Neuronal stem cell (in vitro differentiated cells): ENCODE measurements around the gene ZBED1.
"Not testable (repeated sequence)": the region's sequence is repeated elsewhere in the genome, so short reads cannot be mapped to it uniquely, and the experiment has no call there.

Experiments used
- DNase-seq: peaks from one replicate; pipeline ENCODE4 v3.0.0-alpha.2; 2013; ENCODE audit warnings: low spot score
- H2AFZ ChIP-seq: one replicate; pipeline ENCODE4 v1.6.1; 2013; ENCODE audit warnings: mild to moderate bottlenecking, low read length, inconsistent platforms
- H2AK5ac ChIP-seq: 2 replicates; pipeline ENCODE4 v1.6.1; 2013; ENCODE audit warnings: low read depth, mild to moderate bottlenecking, inconsistent platforms, low read length, moderate library complexity, mixed read lengths
- H2BK120ac ChIP-seq: 2 replicates; pipeline ENCODE4 v1.6.1; 2013; ENCODE audit warnings: low read depth, mild to moderate bottlenecking, inconsistent platforms, low read length, moderate library complexity, mixed read lengths
- H2BK12ac ChIP-seq: one replicate; pipeline ENCODE4 v1.6.1; 2013; ENCODE audit warnings: low read length, inconsistent platforms
- H2BK15ac ChIP-seq: 2 replicates; pipeline ENCODE4 v1.6.1; 2013; ENCODE audit warnings: mild to moderate bottlenecking, low read length, inconsistent platforms, mixed read lengths
- H2BK5ac ChIP-seq: one replicate; pipeline ENCODE4 v1.6.1; 2013; ENCODE audit warnings: inconsistent platforms, mild to moderate bottlenecking, low read length, moderate library complexity
- H3K14ac ChIP-seq: one replicate; pipeline ENCODE4 v1.6.1; 2013; ENCODE audit warnings: low read length, inconsistent platforms
- H3K18ac ChIP-seq: 2 replicates; pipeline ENCODE4 v1.6.1; 2013; ENCODE audit warnings: low read length, inconsistent platforms
- H3K23ac ChIP-seq: 2 replicates; pipeline ENCODE4 v1.6.1; 2013; ENCODE audit warnings: low read depth, mild to moderate bottlenecking, mixed read lengths, low read length, inconsistent platforms; ENCODE audit not compliant: poor library complexity
- H3K27ac ChIP-seq: replicated peaks from 3 replicates; pipeline ENCODE4 v1.5.1; 2013; ENCODE audit warnings: low read length, inconsistent platforms
- H3K27me3 ChIP-seq, 3 experiments: 2 replicates each; pipeline ENCODE4 v1.6.1; 2013; ENCODE audit warnings: low read length in 3 of 3, mild to moderate bottlenecking in 2 of 3, inconsistent platforms in 1 of 3, low read depth in 1 of 3, mixed read lengths in 1 of 3, moderate library complexity in 1 of 3; ENCODE audit not compliant: control insufficient read depth in 3 of 3, insufficient read depth in 3 of 3
- H3K36me3 ChIP-seq, 2 donors: replicated peaks in 1 of 2; 2 replicates each; pipeline ENCODE4 v1.6.1; 2013; ENCODE audit warnings: low read length in 2 of 2; ENCODE audit not compliant: control insufficient read depth in 2 of 2, insufficient read depth in 2 of 2
- H3K4ac ChIP-seq: 2 replicates; pipeline ENCODE4 v1.6.1; 2013; ENCODE audit warnings: inconsistent platforms, mild to moderate bottlenecking, low read length, moderate library complexity
- H3K4me1 ChIP-seq, 2 donors: 1 replicate in 1 of 2; 2 replicates in 1 of 2; pipeline ENCODE4 v1.6.1; 2013; ENCODE audit warnings: low read length in 2 of 2, low read depth in 1 of 2; ENCODE audit not compliant: control insufficient read depth in 2 of 2, insufficient read depth in 1 of 2
- H3K4me2 ChIP-seq: one replicate; pipeline ENCODE4 v1.6.1; 2013; ENCODE audit warnings: mild to moderate bottlenecking, low read length, inconsistent platforms; ENCODE audit not compliant: insufficient read depth, poor library complexity, severe bottlenecking
- H3K4me3 ChIP-seq, 2 donors: 2 replicates each; pipeline ENCODE4 v1.5.1; 2013; ENCODE audit warnings: low read length in 2 of 2, mild to moderate bottlenecking in 2 of 2, inconsistent platforms in 1 of 2, moderate library complexity in 1 of 2
- H3K79me1 ChIP-seq: one replicate; pipeline ENCODE4 v1.6.1; 2013; ENCODE audit warnings: low read depth, mild to moderate bottlenecking, inconsistent platforms, low read length, moderate library complexity
- H3K9ac ChIP-seq: one replicate; pipeline ENCODE4 v1.6.1; 2013; ENCODE audit warnings: mild to moderate bottlenecking, low read depth, low read length, inconsistent platforms; ENCODE audit not compliant: poor library complexity
- H3K9me3 ChIP-seq, 2 donors: replicated peaks in 1 of 2; 2 replicates each; pipeline versions ENCODE3 to v1.6.1; 2013; ENCODE audit warnings: low read length in 2 of 2, mild to moderate bottlenecking in 2 of 2, inconsistent platforms in 1 of 2, low read depth in 1 of 2, mixed read lengths in 1 of 2, moderate library complexity in 1 of 2; ENCODE audit not compliant: control insufficient read depth in 2 of 2, insufficient read depth in 1 of 2
- H4K8ac ChIP-seq: one replicate; pipeline ENCODE4 v1.6.1; 2013; ENCODE audit warnings: low read depth, mild to moderate bottlenecking, inconsistent platforms, low read length, moderate library complexity
- H4K91ac ChIP-seq: one replicate; pipeline ENCODE4 v1.6.1; 2013; ENCODE audit warnings: low read length, low read depth, mild to moderate bottlenecking, inconsistent platforms; ENCODE audit not compliant: poor library complexity
- WGBS, 2 donors: extraction: QIAGEN DNeasy Blood & Tissue Kit; methylation state at CpG; one replicate each; pipeline ENCODE4 v1.1.7; 2013; ENCODE audit warnings: missing lambda C conversion rate in 2 of 2, mixed read lengths in 1 of 2; ENCODE audit not compliant: insufficient read length in 2 of 2, insufficient replicate concordance in 1 of 2; ENCODE audit errors: extremely low coverage in 2 of 2; 5-methylcytosine and 5-hydroxymethylcytosine counted together

Gene ZBED1

DNA sequence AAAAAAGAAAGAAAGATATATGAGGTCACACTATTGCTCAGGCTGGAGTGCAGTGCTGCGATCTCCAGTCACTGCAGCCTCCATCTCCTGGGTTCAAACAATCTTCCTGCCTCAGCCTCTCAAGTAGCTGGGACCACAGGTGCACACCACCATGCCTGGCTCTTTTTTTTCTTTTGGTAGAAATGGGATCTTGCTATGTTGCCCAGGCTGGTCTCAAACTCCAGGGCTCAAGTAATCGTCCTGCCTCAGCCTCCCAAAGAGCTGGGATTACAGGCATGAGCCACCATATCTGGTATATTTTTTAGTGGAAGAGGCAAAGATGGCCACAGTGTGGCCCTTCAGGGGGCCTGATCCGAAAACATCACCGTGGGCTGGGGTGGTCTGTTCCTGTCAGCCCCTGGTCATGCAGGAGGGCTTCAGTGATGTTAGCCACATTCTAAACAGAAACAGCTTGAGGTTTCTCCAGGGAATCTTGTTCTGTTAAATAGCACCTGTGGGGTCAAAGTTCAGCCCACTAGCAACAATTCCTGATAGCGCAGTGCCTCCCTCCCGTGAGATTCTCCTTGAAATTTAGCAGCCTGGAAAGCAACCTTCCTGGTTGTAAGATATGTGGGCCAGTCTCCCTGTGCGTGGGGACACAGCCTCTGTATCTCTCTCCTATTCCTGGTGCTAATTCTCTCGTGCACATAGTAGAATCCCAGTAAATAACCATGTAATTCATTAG is 7.3 kb upstream of the ZBED1 start:
- no peak overlapping the region for H2AK5ac ChIP-seq
- no peak overlapping the region for H2BK15ac ChIP-seq
- no peak overlapping the region for H3K27ac ChIP-seq
- H3K4ac ChIP-seq, result no peak overlapping the region
- peaks cover 2 to 9% of the 10 kb centered on the region in 2 donors for H3K9me3 ChIP-seq
- no peak overlapping the region for H4K8ac ChIP-seq
- H2BK5ac ChIP-seq, result no peak overlapping the region
- no peak overlapping the region for H4K91ac ChIP-seq
- no peaks in the 10 kb centered on the region for H3K4me1 ChIP-seq
- no CpG with 5 or more reads among the region's 8 CpGs for WGBS, 2 donors
- DNase-seq, result no peak
- H3K4me3 ChIP-seq, result no peak overlapping the region
- H3K4me2 ChIP-seq, result no peak overlapping the region
- H2BK120ac ChIP-seq, result no peak overlapping the region
- H3K79me1 ChIP-seq, result no peaks in the 10 kb centered on the region
- H3K27me3 ChIP-seq, result no peaks in the 10 kb centered on the region
- no peak overlapping the region for H3K18ac ChIP-seq
- no peaks in the 10 kb centered on the region for H3K36me3 ChIP-seq
- H3K14ac ChIP-seq, result no peak overlapping the region
- no peak overlapping the region for H3K23ac ChIP-seq
- no peak overlapping the region for H2BK12ac ChIP-seq
- no peak overlapping the region for H3K9ac ChIP-seq
- H2AFZ ChIP-seq, result no peak overlapping the region

DNA sequence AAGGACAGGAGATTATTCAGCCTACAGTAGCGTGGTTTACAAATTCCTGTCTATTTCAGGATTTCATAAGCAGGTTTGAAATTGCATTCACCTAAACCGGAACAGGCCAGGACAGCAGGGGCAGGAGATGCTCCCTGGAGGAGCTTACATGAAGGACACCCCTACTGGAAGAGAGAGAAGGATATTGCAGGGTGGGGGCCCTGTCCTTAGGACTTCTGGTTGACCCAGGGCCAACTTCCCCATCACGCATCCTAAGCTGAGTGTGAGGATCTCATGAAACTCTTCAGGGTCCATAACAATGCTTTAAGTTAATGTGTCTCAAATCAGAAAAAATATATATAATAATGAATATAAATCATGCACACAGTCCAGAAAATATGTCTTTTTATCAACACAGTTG is 6.4 kb upstream of the ZBED1 start:
- H3K4me2 ChIP-seq, result no peak overlapping the region
- no peak for DNase-seq
- H3K9me3 ChIP-seq, result peaks cover 2 to 9% of the 10 kb centered on the region in 2 donors
- no peak overlapping the region for H2AFZ ChIP-seq
- no peak overlapping the region for H3K23ac ChIP-seq
- H2BK12ac ChIP-seq, result no peak overlapping the region
- H3K9ac ChIP-seq, result no peak overlapping the region
- no peak overlapping the region for H3K14ac ChIP-seq
- no peak overlapping the region for H3K4me3 ChIP-seq
- no peak overlapping the region for H3K27ac ChIP-seq
- H3K18ac ChIP-seq, result no peak overlapping the region
- no peak overlapping the region for H2BK5ac ChIP-seq
- no peaks in the 10 kb centered on the region for H3K79me1 ChIP-seq
- WGBS, 2 donors, result no CpG with 5 or more reads among the region's 3 CpGs
- H3K4ac ChIP-seq, result no peak overlapping the region
- no peak overlapping the region for H2BK120ac ChIP-seq
- H3K4me1 ChIP-seq, result no peaks in the 10 kb centered on the region
- H2BK15ac ChIP-seq, result no peak overlapping the region
- no peak overlapping the region for H4K91ac ChIP-seq
- no peak overlapping the region for H4K8ac ChIP-seq
- no peak overlapping the region for H2AK5ac ChIP-seq
- no peaks in the 10 kb centered on the region for H3K27me3 ChIP-seq
- no peaks in the 10 kb centered on the region for H3K36me3 ChIP-seq

GRCh38 chrX:2505341-2505740 is 4.6 kb upstream of the ZBED1 start:
- H4K8ac ChIP-seq, H4K91ac ChIP-seq, H2BK120ac ChIP-seq, H2BK5ac ChIP-seq, H3K18ac ChIP-seq, H3K9me3 ChIP-seq, H3K79me1 ChIP-seq, H3K4me2 ChIP-seq, H2BK15ac ChIP-seq, H2AFZ ChIP-seq, H3K23ac ChIP-seq, H3K4me3 ChIP-seq, H2BK12ac ChIP-seq, H3K4me1 ChIP-seq, H2AK5ac ChIP-seq, H3K27ac ChIP-seq, H3K27me3 ChIP-seq, H3K9ac ChIP-seq, DNase-seq, H3K4ac ChIP-seq, H3K36me3 ChIP-seq, H3K14ac ChIP-seq: not testable (repeated sequence)
- no CpG with 5 or more reads among the region's 8 CpGs for WGBS, 2 donors

GRCh38 chrX:2504706-2505332 is 4.0 kb upstream of the ZBED1 start:
- no peak overlapping the region for H2AK5ac ChIP-seq
- no peak overlapping the region for H3K23ac ChIP-seq
- H2BK120ac ChIP-seq, result no peak overlapping the region
- no peak overlapping the region for H3K14ac ChIP-seq
- no peak for DNase-seq
- H3K27ac ChIP-seq, result no peak overlapping the region
- H3K9me3 ChIP-seq, result no peaks in the 10 kb centered on the region
- no peak overlapping the region for H4K91ac ChIP-seq
- H3K36me3 ChIP-seq, result no peaks in the 10 kb centered on the region
- H3K9ac ChIP-seq, result no peak overlapping the region
- no peak overlapping the region for H4K8ac ChIP-seq
- H3K79me1 ChIP-seq, result peaks cover 2% of the 10 kb centered on the region
- no peaks in the 10 kb centered on the region for H3K4me1 ChIP-seq
- no peak overlapping the region for H2BK15ac ChIP-seq
- no CpG with 5 or more reads among the region's 7 CpGs for WGBS, 2 donors
- no peaks in the 10 kb centered on the region for H3K27me3 ChIP-seq
- H2BK5ac ChIP-seq, result no peak overlapping the region
- no peak overlapping the region for H3K4me3 ChIP-seq
- H3K4ac ChIP-seq, result no peak overlapping the region
- H2AFZ ChIP-seq, result no peak overlapping the region
- peak overlapping the region; percentile 21 for H3K18ac ChIP-seq
- no peak overlapping the region for H2BK12ac ChIP-seq
- no peak overlapping the region for H3K4me2 ChIP-seq
